ENCODE data around the gene SMAD2. TPM values are rescaled to one million over a fixed set of nuclear protein-coding genes. Genes with fewer than 3 reads are reported as not detected.

The SMAD2 gene
- total RNA-seq, 4 donors from 2014 or later = 54.5 to 105 (median 83.6) TPM

DNA sequence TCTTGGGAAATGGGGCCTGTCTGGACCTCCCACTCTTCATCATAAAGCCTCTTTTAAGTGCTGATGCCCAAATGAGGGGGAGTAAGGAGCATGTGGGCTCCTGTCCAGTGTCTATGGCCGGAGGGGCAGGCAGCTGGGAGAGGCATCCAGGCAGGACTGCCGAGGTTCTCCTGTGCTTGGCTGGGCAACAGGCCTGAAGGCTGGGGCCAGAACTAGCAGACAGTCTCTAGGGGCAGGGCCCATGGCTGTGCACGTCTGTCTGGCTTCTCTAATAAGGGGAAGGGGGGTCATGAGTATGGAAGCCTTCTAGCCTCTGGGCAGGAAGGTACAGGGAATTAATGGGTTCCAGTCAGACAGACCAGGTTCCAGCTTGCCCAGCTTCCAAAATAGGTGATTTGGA lies 128.6 kb downstream of the SMAD2 start:
- TF ChIP-seq POLR2A (IDR thresholded peaks at IDR 0.05) = no peak
- TF ChIP-seq, protein P1, sequence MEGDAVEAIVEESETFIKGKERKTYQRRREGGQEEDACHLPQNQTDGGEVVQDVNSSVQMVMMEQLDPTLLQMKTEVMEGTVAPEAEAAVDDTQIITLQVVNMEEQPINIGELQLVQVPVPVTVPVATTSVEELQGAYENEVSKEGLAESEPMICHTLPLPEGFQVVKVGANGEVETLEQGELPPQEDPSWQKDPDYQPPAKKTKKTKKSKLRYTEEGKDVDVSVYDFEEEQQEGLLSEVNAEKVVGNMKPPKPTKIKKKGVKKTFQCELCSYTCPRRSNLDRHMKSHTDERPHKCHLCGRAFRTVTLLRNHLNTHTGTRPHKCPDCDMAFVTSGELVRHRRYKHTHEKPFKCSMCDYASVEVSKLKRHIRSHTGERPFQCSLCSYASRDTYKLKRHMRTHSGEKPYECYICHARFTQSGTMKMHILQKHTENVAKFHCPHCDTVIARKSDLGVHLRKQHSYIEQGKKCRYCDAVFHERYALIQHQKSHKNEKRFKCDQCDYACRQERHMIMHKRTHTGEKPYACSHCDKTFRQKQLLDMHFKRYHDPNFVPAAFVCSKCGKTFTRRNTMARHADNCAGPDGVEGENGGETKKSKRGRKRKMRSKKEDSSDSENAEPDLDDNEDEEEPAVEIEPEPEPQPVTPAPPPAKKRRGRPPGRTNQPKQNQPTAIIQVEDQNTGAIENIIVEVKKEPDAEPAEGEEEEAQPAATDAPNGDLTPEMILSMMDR (IDR thresholded peaks at IDR 0.05) = no peak
- H3K4me3 ChIP-seq (ENCODE audit: low read depth, poor library complexity, severe bottlenecking) = no peak overlapping the region
- intact Hi-C loops (cut with DNase I; ENCODE audit: low total_unique reads) = no loop called here
- no peak for DNase-seq (ENCODE audit: low spot score in 2 of 2)
- WGBS, 2 donors = 47 to 50% methylated on average over 3 of the region's 3 CpGs

DNA sequence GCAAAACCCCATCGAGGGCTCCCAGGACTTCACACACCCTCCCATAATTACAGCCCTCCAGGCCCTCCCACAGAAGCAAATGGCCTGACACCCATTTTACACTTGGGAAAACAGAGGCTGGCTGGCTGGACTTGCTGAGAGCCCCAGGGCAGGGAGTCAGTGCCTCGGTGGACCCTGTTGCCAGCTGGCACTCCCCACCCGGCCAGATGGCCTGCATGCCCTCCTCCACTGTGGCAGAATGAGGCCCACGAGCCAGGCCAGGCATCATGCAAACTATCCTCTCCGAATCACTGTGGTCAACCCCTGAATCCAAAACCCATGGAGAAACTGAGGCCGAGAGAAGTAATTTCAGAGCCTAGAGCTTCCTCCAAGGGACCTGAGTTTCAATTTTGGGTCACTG lies 129.7 kb downstream of the SMAD2 start:
- TF ChIP-seq, protein P1 (IDR thresholded peaks at IDR 0.05) = no peak
- TF ChIP-seq POLR2A (IDR thresholded peaks at IDR 0.05) = no peak
- WGBS, 2 donors = 69 to 79% methylated on average over 6 of the region's 6 CpGs
- H3K4me3 ChIP-seq (ENCODE audit: low read depth, poor library complexity, severe bottlenecking) = no peak overlapping the region
- DNase-seq (ENCODE audit: low spot score in 2 of 2) = no peak
- intact Hi-C loops (cut with DNase I; ENCODE audit: low total_unique reads) = no loop called here

DNA sequence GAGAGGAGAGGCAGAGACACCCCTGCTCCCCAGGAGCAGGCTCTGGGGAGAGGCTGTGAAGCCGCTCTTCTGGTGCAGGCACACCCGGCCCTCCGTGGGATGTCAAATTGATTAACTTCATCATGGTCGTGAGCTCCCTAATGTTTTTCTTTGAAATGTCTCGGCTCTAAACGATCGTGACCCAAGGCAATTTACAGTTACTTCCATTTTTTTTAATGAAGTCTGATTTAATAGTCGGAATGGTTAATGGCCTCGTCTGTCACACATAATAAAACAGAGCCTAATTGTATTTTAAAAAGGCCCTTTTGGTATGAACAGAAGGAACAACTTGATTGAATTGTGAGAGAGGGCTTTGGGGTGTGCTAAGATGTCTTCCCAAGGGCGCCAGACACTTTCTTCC lies 130.2 kb downstream of the SMAD2 start:
- TF ChIP-seq, protein P1 (IDR thresholded peaks at IDR 0.05) = no peak
- TF ChIP-seq POLR2A (IDR thresholded peaks at IDR 0.05) = no peak
- H3K4me3 ChIP-seq (ENCODE audit: low read depth, poor library complexity, severe bottlenecking) = no peak overlapping the region
- 44 to 51% methylated on average over 10 of the region's 10 CpGs for WGBS, 2 donors
- DNase-seq (ENCODE audit: low spot score in 2 of 2) = no peak
- intact Hi-C loops (cut with DNase I; ENCODE audit: low total_unique reads) = no loop called here

DNA sequence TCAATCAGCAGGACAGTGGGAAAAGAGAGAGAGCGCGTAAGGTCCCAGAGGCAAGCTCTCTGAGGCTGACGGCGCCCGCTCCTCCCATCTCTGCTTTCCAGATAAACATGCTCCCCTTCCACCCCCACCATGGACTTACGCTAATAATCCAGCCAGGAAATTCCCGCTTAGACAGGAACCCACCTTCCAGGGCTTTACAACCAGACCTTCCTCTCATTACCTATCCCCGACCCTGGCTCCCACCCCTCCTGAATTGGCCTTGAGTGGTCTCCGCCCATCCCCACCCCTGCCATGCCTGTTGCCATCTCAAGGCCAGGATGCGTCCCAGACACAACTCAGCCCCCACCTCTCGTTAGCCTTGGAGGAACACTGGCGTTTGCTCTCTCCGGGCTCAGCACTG lies 131.1 kb downstream of the SMAD2 start:
- H3K4me3 ChIP-seq (ENCODE audit: low read depth, poor library complexity, severe bottlenecking) = no peak overlapping the region
- no peak for DNase-seq (ENCODE audit: low spot score in 2 of 2)
- WGBS, 2 donors = 72 to 73% methylated on average over 13 of the region's 13 CpGs
- TF ChIP-seq, protein P1 (IDR thresholded peaks at IDR 0.05) = no peak
- TF ChIP-seq POLR2A (IDR thresholded peaks at IDR 0.05) = no peak
- intact Hi-C loops (cut with DNase I; ENCODE audit: low total_unique reads) = no loop called here

DNA sequence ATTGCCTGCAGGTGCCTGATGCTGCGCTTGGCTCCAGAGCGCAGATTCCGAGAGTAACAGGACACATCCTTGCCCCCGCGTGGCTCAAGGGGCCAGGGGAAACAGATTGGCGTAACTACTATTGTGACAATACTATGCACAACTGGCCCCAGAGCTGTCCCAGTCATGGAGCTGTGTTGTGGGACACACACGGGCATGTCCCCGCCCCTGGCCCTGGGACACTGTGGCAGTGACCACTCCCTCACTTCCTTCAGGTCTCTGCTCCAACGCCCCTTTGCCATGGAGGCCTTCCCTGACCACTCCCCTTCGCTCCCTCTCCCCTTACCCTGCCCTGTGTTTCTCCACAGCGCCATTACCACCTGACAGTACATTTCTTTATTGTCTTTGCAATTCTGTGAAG lies 132.1 kb downstream of the SMAD2 start:
- intact Hi-C loops (cut with DNase I; ENCODE audit: low total_unique reads) = no loop called here
- DNase-seq (ENCODE audit: low spot score in 2 of 2) = no peak
- TF ChIP-seq, protein P1 (IDR thresholded peaks at IDR 0.05) = no peak
- no peak for TF ChIP-seq POLR2A (IDR thresholded peaks at IDR 0.05)
- H3K4me3 ChIP-seq (ENCODE audit: low read depth, poor library complexity, severe bottlenecking) = no peak overlapping the region
- 67 to 70% methylated on average over 11 of the region's 11 CpGs for WGBS, 2 donors

DNA sequence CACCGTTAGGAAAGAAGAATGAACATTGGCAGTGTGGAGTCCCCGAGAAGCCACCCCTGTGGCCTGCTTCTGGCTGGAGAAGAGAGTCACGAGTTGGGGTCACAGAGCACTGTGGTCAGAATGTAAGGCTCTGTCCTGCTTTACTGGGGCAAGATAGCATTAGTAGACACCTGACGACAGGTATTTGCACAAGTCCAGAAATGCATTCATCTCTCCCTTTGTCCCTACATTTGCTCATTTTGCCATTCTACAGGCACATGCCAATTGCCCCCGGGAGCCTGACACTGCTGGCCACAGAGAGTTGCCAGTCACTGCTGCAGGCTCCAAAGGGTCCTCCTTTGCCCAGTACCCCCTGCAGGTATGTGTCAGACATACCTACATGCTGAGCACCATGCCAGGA lies 133.3 kb downstream of the SMAD2 start:
- H3K4me3 ChIP-seq (ENCODE audit: low read depth, poor library complexity, severe bottlenecking) = no peak overlapping the region
- no peak for TF ChIP-seq POLR2A (IDR thresholded peaks at IDR 0.05)
- TF ChIP-seq, protein P1 (IDR thresholded peaks at IDR 0.05) = no peak
- no peak for DNase-seq (ENCODE audit: low spot score in 2 of 2)
- 89 to 91% methylated on average over 5 of the region's 5 CpGs for WGBS, 2 donors
- intact Hi-C loops (cut with DNase I; ENCODE audit: low total_unique reads) = no loop called here

Data from lower leg skin (tissue), 4 donors.